Suppressor macrophage (primary cell): ENCODE data around the gene FAM13C.

ENCODE experiments used
- DNase-seq, 4 experiments: peaks; one replicate each; pipeline ENCODE4 v3.0.0-alpha.2; 2020 to 2022

Gene FAM13C

DNA sequence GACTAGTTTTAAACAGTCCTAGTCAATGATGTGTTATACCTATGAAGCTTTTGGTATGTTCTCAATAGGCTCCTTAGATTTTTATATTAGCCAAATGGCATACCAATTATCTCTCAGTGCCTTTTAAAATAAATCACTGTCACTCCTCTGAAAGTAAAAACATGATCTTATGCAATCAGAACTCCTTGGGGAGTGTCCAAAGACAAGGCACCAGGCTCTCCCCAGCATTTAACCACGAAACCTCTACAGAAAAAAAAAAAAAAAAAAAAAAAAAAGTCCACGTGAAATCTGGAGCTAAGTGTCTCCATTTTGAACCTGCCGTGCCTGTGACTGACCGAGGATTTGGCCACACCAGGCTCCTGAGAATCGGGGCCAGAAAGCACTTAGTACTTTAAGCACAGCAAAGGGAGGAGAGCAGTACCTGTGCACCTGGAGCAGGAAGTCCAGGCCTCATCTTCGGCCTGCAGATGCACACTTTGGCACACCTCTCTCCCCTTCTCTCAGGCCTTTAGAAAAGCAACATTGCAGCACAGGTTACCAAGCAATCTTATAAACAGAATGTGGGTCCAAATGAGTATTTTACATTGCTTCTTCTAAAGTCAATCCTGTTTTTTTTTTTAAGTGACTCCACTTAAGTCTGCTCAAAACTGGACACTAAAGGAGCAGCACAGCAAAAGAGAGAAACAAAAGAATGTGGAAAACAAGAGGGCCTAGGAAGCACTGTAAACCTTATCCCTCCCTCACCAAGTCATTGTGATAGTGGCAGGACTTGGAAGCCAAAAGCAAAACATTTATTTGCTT is 1.5 kb downstream of the FAM13C start:
- no peak for DNase-seq

DNA sequence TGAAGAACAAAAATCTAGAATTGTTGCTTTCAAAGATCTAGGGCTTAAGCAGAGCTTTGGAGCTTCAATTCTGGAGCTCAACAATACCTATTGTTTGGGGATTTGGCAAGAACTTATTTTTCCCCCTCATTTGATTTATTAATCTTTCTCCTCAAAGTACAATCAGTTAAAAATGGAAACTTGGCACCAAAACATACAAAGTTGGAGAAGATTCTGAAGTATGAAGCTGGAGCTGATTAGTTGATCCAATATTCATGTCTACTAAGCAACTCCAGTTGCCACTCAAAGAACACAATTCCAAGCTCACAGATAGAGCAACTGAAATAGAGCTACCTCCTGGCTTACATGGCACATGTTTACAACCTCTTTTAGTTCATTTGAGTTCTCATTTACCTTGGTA is 3.8 kb downstream of the FAM13C start:
- DNase-seq = no peak

DNA sequence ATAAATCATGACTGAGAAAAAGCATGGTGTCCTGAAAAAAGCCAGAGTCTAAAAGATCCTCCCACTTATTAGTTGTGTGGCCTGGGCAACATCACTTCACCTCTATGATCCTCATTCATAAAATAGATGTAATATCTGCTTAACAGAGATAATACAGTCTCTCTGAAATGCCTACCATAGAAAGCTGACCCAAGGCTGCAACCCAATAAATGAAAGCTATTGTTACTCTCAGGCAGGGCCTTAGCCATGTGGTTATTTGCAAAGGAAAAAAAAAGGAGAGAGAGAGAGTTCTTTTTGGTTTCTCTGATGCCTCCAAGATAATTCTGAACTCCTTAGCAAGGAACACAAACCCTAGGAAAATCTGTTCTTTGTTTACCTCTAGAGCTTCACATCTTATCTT is 7.9 kb downstream of the FAM13C start:
- DNase-seq = no peak

DNA sequence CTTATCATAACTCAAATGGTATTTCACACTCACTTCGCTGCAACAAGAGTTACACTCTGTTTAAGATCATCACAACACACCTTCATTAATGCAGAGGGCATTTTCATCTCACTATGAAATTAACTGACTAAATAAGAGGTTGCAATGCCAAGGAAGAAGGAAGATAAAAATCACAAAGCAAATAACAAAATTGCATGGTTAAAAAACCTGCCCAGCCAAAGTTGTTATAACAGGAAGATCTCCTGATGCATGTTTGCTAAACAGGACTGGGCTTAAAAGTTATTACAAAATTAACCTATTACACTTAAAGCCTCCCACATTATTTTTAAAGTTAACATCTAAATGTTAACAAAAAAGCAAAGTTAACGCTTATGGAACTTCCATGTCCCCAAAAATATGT is 11.8 kb downstream of the FAM13C start:
- DNase-seq = no peak

DNA sequence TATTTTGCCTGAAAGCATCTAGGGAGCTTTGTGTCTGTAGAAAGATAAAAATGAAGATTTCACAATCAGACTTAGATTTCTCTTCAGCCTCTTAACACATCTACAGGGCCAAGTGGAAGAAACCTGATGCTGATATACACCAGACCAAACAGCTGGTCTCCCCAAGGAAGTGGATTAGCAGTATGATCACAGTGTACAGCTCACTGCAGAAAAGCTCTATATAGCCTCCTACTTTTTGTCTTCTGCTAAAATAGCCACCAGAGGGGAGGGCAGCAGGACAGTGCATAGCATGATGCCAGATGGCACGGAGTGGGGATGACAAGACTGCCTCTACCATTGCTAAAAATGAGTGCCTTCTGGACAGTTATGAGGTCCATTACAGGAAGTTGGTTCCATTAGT is 16.0 kb downstream of the FAM13C start:
- DNase-seq = no peak

DNA sequence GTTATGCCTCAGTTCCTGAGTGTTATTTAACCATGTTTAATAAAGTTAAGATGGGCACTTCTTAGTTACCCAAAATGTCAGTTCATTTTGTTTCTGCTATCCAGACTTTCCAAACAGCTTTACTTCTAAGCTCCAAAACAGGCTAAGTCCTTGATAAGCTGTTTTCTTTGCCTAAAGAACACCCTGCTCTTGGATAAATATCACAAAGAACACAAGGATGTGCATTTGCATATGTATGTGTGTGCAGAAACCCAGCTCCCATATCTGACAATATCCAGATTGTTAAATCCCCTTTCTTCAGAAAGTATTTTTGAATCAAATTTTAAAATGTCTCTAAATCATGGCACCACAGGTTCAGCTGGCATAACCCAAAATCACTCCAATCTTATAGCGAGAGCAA is 19.6 kb downstream of the FAM13C start:
- DNase-seq = no peak

DNA sequence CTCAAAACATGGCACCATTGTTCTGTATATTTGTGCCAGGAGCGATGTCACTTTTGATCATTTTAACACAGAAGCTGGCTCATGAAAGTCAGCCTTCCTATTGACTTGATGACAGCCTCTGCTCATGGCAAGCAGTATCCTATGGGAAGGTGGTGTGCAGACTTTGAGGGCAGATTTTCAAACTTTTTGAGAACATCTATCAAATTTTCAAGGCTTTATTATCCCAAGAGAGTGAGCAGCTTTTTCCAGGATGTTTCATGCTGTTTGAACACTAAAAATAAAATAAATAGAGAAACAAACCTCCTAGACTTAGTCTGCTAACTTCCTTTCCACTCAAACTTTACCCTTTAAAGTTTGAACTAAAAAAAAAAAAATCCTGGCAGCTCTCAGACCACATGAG is 20.3 kb downstream of the FAM13C start:
- DNase-seq = no peak

DNA sequence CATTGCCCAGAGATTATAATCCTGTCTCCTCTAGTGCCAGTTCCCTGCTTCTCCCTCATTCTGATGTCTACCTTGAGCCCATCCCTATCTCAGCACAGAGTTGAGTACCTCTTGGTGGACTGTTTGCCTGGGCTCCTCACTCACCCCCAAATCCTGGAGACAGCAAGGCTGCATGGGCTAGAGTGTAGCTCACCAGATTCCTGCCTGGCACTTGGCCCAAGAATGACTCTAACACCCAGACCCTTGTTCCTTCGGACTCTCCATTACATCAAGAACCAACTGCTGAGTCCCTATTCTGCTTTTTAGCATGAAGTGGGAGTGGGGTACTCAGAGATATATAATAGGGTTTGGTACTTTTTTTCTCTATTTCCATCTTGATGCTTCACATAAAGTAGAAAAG is 22.1 kb downstream of the FAM13C start:
- no peak for DNase-seq

DNA sequence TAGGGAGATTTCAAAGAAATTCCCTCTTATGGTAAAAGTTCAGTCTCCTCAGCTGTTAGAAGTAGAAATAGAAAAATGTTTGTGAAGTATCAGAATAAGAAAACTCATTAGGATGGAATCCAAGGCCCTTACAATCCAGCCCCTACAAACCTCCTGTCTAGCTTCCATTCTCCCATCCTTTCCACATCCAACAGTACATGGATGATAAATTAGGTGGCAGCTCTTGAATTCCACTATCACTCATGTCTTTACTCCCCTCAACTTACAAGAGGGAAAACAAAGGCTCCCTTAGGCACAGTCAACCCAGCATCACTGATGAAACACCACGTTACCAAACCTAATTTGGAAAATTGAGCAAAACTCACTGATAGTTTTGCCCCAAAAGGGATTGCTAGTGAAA is 23.0 kb downstream of the FAM13C start:
- DNase-seq = no peak

DNA sequence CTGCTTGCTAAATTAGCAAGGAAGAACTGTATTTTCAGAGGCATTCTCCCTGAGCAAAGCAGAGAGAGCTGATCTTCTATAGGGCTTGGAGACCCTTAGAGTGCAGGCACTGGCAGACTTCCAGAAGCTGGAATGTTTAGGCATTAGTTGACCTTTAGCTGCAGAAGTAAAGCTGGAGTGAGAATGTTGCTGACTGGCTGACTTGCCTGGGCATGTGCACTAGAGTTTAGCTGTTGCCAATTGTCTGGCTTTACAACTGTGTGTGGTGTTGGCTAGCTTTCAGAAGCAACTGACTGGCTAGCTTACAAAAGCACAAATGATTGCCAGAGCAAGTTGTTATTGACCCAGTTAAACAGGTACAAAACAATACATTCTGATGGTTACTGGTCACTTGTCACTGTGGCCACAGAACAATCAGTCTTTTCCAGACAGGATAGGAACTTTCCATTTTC is 25.1 kb downstream of the FAM13C start:
- no peak for DNase-seq

DNA sequence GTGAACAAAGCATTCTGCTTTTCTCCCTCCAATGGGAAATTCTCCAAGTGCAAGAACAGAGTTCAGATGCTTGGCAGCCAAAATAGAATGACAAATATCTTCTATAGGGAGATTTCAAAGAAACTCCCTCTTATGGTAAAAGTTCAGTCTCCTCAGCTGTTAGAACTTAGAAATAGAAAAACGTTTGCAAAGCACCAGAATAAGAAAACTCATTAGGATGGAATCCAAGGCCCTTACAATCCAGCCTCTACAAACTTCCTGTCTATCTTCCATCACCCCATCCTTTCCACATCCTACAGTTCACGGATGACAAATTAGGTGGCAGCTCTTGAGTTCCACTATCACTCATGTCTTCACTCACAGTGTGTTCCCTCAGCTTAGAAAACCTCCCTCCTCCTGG is 25.7 kb downstream of the FAM13C start:
- DNase-seq = no peak

DNA sequence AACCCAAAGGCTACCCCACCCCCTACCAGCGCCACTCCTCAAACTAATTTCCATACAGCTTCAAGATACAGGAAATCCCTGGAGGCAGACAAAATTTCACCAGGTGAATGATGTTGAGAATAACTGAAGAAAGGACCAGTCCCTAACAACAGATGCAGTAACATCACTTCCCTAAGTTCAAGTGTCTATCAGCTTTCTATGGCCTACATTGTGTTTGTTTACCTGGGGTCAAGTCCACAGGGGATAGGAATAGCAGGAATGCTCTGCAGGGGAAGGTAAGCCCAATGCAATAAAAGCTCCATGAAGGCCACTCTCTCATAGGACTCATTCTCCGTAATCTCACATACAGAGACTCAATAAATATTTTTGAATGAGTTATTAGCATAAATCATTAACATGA is 26.9 kb downstream of the FAM13C start:
- no peak for DNase-seq

DNA sequence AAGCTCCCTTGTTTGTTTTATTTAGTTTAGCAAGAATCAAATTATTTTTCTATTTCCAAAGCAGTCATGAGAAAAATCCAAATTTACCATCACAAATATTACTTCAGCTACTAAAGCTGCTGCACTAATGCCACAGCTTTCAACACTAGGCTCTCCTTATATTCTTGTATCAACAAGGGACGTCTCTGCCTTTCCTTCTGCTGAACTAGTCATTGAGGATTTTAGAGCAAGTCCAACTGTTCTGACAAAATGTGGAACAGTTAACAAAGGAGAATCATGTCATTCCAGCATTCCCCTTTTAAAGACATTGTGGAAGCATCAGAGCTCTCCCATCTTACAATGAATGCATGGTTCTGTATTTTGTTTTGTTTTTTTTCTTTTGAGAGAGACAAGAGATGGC is 28.6 kb downstream of the FAM13C start:
- no peak for DNase-seq

DNA sequence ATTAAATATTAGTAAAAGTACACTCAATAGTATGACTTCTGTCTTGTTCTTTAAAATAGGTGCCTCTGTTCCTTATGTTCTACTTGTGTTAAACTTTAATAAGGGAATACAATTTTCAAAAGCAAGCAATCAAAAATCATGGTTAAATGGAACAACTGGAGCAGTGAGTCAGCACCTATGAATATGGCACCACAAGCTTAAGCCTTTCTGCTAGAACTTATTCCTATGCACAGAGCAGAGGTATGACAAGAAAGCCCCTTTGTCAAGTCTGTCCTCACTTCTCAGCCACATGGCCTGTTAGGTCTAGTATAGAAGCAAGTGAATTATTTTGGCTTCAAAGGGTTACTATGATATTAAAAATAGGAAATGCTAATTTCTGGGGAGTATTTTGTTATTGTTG is 29.8 kb downstream of the FAM13C start:
- no peak for DNase-seq

DNA sequence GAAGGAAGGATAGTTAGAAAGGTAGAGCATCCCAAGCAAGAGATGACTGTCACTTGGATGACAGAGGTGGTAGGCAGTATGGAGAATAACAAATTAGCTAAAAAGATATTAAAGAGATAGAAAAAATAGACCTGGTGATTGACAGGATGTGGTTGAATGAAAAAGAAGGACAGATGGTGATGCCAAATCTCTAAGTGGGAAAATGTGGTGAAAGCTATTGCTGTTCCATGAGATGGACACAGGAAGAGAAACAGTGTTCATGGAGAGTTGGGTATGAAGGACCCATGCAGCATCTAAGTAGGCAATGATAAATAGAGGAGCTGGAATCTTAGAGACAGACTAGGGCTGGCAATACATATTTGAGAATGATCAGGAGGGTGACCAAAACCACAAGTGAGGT is 30.7 kb downstream of the FAM13C start:
- DNase-seq = no peak

DNA sequence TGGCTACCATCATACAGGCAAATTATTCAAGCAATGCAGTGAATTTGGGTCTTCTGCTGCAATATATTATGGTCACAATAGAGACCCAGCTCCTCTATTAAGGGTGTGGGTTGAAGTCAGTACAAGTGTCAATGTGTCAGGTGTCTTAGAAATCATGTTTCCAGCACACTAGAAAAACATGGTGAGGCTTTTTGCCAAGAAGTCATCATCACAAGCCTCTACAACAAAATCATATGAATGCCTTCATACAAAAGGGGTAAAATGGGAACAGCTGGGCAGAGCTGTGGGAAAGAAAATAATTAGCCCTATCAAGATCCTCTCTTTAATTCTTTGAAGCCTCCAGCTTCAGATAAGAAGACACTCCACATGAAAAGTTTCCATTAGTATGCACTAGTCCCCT is 37.2 kb downstream of the FAM13C start:
- DNase-seq = no peak

DNA sequence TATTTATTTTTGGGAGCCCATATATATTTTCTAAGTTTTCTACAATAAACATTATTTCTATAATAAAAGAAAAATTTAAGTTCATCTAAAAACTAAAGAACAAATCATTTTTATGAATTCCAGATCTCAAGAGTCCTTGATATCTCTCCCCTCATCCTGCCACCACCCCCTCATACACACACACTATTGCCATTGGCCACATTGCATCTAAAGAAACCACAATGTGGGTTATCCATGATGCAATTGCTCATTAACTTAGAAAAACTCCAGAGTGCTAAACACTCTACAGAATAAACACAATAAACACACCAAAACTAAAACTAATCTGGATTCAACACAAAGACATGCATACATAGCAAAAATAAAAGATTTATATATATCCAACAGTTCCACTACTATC is 37.8 kb downstream of the FAM13C start:
- DNase-seq = no peak

DNA sequence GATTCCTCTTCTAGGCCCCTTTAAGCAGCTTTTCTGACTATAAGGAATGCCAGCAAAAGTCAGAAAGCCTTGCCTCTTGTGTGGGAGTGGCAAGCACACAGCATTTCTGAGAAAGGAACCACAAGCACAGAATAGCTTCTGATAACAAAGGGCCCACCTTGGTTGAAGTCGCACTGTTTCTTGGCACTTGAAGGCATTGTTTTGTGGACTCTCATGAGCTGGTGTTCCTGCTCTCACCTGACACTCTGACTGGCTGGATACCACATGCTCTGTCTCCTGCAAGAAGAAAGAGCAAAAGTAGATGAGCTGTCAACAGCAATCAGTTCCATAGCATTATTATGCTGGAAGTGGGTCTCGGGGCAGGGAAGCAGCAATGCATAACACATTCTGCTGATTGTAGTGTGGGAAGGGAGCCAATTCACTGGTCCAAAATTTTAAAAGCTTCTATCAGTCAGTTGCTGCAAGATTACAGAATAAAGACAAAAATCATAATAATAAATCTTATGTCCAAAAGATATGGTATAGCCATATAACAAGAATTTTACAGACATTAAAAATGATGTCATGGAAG is 38.4 kb downstream of the FAM13C start:
- no peak for DNase-seq

DNA sequence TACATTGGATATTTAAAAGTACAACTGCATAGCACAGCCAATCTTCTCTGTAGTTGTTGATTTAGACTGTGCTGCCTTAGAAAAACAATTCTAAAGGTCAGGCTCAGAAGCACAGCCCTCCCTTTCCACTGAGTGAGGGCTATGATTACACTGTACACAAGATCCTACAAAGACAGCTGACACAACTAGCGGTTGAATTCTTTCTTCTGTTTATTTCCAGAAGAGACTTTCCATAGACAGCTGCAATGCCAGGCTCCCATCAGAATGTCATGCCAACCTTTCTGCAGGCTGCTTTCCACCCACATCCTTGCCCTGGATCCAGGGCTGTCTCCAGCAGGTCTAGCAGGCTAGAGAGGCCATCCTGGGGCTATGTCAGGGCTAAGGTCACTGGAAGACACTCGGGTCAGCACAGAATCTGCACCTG is 39.3 kb downstream of the FAM13C start:
- DNase-seq = no peak

DNA sequence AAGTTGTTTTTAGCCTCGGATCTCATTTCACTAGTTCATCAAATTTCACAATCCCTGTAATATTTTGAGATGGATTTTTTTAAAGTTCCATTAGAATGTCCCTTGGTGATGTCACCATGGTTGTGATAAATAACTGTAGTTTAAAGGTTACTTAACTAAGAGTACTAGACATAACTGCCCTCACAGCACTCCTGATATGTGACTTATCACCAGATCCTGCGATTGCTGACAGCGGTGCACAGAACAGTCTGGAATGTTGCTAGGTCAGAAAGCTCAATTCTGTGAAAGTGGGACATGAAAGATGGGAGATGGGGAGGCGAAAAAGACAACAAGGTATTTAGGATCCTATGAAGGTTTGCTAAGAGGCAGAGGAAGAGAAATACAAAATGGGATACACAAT is 40.2 kb downstream of the FAM13C start:
- no peak for DNase-seq

DNA sequence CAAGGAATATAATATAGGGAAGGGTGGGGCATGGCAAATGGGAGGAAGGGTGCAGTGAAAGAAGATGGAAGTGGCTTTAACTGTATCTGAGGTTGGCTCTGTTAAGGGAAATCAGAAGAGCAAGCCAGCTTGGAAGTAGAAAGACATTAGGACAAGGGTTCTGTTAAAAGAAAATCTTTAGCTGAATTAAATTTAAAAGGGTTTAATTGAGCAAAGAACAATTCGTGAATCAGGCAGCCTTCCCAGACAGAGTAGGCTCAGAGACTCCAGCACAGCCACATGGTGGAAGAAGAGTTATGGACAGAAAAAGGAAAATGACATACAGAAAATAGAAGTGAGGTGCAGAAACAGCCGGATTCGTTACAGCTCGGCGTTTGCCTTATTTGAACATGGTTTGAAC is 42.0 kb downstream of the FAM13C start:
- DNase-seq = no peak

DNA sequence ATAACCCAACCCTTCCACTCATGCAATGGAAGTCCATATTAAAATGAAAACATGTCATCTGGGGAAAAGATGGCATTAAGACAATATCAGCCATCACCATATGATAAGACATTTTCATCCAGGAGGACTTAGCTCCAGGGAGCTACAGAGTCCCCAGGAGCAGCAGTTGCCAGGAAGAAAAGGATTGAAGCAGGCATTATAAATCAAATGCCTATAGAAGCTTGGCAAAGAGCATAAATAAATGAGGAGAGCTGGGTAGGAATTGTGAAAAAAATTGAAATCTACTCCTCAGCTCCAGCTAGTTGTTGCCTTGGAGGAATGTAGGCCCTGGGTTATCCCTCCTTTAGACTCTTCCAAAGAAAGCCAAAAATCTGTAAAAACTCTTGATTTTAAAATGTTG is 42.5 kb downstream of the FAM13C start:
- DNase-seq = no peak

DNA sequence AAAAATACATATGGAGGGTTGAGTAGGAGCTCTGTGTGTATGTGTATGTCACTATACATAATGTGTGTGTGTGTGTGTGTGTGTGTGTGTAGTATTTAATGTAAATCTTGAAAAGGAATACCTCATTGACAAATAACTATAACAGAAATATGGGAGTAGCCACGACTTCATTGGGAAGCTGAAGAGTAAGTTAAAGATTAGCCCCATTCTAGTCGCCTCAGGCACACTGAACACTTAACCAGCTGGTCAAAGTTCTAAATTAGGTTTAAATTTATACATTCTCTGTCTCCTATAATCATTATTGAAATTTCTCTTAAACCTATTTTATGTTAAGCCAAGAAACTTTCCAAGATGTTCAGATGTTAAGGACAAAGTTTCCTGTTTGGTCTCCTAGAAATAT is 45.3 kb downstream of the FAM13C start:
- DNase-seq = no peak

DNA sequence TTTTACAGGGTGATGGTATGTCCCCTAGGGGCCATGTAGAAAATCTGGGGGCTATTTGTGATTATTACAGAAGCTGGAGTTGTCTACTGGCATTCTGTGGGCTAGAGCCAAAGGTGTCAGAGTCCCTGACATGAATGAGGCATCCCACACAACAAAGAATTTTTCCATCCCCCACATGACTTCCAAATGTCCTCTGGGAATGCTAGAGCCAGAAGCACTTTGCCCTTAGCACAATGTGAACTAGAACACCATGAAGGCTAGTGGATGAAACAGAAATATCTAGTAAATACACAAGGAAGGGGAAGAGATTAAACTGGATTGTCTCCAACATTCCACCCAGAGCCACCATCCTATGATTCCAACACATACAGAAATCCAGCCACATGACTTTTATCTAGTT is 46.9 kb downstream of the FAM13C start:
- no peak for DNase-seq

DNA sequence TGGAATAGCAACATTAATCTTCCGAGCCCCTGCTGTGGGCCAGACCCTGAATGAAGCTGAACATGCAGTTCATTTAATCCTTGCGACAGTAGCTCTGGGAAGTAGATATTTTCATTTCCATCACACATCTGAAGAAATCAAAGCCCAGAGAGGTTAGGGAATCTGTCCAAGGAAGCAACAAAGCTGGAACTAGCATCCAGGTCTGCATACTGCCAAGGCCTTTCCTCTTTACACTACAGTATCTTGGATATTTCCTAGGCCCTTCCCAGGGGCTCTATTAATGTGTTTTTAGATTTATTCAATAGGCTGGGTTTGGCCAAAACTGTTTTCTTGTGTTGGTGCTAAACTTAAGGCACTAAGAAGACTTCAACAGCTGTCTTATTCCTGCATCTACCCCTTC is 48.1 kb downstream of the FAM13C start:
- DNase-seq = no peak
